Sigmoid colon (tissue), 4 donors: Measurements from ENCODE around the gene FAN1.

Experiments used
- CTCF ChIP-seq, 4 experiments: fragments of 450-650 bp in 3 of 4; fragments of 200-600 bp in 1 of 4; IDR thresholded peaks; one replicate each; pipeline ENCODE4 v1.5.1; 2016 to 2019; ENCODE audit warnings: antibody characterized with exemption in 4 of 4, mild to moderate bottlenecking in 3 of 4, moderate library complexity in 2 of 4
- POLR2A ChIP-seq, 2 donors: fragments of 450-650 bp; IDR thresholded peaks; one replicate each; pipeline ENCODE4 v1.6.1; 2016; ENCODE audit warnings: antibody characterized with exemption in 2 of 2, mild to moderate bottlenecking in 2 of 2, moderate library complexity in 2 of 2
- POLR2AphosphoS5 ChIP-seq, 4 donors: sonication (generic); formaldehyde crosslinking; IDR thresholded peaks; one replicate each; pipeline ENCODE4 v1.6.1; 2017; ENCODE audit warnings: antibody characterized with exemption in 4 of 4

- TF ChIP-seq CTCF (IDR thresholded peaks at IDR 0.05) (no peak), POLR2A (IDR thresholded peaks at IDR 0.05) (no peak), POLR2AphosphoS5 (IDR thresholded peaks at IDR 0.05) (no peak)
These were observed 31.4 kb upstream of the FAN1 start for GRCh38 chr15:30872341-30872748.
